Omental fat pad (tissue), 4 donors: ENCODE results near the gene EIF4EBP3. TPM values are rescaled to one million over a fixed set of nuclear protein-coding genes. Genes with fewer than 3 reads are reported as not detected.

ENCODE experiments used
- ATAC-seq: fragments of 150-250 bp; one replicate; pipeline ENCODE4 v1.9.1; 2016; ENCODE audit warnings: mild to moderate bottlenecking, moderate library complexity; ENCODE audit not compliant: low FRiP score
- DNase-seq: peaks from one replicate; pipeline ENCODE4 v3.0.0-alpha.2; 2019; ENCODE audit warnings: low spot score
- total RNA-seq, 4 donors: library from RNA; depleted of rRNA; stranded (reverse); fragments of >200 nt; gene quantifications; one replicate each; pipeline ENCODE4 v1.1.0, GENCODE V29; 2016
- TF ChIP-seq, protein P1 (sequence below), 3 donors: fragments of 450-650 bp; IDR thresholded peaks; one replicate each; pipeline ENCODE4 v1.5.1; 2016 to 2017; ENCODE audit warnings: antibody characterized with exemption in 3 of 3, mild to moderate bottlenecking in 3 of 3, moderate library complexity in 2 of 3

EIF4EBP3 gene
- total RNA-seq, result 10 to 100 TPM; 22.9 to 35.7 (median 31.5) TPM

DNA sequence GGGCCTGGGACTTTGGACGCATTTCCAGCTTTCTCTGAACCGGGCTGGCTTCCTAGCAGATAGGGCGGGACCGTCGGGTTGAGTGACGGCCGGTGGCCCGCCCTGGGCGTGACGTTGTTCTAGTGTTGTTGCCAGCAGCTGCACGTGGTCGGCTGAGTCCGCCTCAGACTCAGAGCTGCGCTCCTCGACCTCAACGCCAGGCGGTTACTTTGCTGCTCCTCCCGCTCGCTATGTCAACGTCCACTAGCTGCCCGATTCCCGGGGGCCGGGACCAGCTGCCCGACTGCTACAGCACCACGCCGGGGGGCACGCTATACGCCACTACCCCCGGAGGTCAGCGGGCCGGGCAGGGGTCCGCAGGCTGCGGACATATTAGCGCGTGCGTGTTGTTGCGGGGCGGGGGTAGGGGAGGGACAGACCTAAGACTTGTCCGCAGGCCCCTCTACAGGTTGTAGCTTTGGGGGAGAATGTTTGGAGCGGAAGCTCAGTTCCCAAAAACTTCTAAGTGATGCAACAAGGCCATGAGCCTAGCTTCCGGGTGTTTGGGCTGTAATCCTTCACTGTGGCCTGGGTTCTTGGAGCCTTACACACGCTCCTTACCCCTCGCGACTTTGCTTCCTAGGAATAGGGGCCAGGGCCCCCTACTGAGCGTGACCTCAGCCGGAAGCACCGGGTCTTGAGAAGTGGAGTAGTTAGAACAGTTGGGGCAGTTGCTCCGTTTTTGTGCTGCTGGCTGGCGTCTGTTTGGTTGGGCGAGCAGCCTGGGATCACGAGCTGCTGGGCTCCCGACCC, at the start of gene EIF4EBP3:
Gene EIF4EBP3, plus strand, starts transcription at position 155 of the 792 bp plus-strand sequence. Its CDS starts 76 bp downstream, at position 231.
- TF ChIP-seq, protein P1, sequence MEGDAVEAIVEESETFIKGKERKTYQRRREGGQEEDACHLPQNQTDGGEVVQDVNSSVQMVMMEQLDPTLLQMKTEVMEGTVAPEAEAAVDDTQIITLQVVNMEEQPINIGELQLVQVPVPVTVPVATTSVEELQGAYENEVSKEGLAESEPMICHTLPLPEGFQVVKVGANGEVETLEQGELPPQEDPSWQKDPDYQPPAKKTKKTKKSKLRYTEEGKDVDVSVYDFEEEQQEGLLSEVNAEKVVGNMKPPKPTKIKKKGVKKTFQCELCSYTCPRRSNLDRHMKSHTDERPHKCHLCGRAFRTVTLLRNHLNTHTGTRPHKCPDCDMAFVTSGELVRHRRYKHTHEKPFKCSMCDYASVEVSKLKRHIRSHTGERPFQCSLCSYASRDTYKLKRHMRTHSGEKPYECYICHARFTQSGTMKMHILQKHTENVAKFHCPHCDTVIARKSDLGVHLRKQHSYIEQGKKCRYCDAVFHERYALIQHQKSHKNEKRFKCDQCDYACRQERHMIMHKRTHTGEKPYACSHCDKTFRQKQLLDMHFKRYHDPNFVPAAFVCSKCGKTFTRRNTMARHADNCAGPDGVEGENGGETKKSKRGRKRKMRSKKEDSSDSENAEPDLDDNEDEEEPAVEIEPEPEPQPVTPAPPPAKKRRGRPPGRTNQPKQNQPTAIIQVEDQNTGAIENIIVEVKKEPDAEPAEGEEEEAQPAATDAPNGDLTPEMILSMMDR (IDR thresholded peaks at IDR 0.05), result peak in 1 of 3 donors; percentile 90
- peak; percentile 95 for ATAC-seq

DNA sequence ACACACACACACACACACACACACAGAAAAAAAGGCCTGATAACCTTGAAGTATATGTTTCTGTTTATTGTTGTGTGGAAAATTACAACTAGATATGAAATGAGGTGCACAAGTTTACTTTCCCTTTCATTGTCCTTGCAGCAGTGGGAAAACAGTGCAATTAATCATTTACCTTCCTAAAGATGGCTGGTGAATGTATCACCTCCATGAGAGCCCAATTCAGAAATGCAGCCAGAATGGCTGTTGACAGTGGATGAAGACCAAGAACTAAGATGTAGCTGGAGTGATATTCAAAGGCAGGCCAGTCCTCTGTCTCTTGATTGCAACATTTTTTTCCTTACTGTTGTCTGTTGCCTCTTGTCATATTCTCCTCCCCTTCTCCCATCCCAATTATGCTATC, 49.6 kb upstream of the EIF4EBP3 start:
- no peak for DNase-seq
- ATAC-seq, result no peak
- TF ChIP-seq, protein P1 (IDR thresholded peaks at IDR 0.05), result no peak

More for the DNA sequence above, at the start of gene EIF4EBP3:
- peak; percentile 87 for DNase-seq

DNA sequence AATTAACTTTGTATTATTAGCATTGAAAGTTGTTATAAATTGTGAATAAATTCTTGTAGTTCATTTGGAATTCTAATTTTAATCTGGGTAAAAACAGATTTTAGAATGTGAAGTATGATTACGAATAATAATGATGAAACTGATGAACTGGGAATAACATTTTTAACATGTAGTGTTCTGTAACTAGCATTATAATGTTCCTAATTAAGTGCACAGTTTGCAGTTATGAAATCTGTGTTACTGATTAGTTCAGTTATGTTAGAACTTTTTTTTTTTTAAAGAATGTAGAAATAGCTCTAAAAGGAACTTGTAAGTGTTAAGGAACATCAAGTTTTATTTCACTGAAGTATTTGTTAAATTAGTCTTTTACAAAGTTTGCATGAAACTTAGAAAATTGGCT, 48.9 kb upstream of the EIF4EBP3 start:
- TF ChIP-seq, protein P1 (IDR thresholded peaks at IDR 0.05), result no peak
- ATAC-seq (no peak), DNase-seq (no peak)

DNA sequence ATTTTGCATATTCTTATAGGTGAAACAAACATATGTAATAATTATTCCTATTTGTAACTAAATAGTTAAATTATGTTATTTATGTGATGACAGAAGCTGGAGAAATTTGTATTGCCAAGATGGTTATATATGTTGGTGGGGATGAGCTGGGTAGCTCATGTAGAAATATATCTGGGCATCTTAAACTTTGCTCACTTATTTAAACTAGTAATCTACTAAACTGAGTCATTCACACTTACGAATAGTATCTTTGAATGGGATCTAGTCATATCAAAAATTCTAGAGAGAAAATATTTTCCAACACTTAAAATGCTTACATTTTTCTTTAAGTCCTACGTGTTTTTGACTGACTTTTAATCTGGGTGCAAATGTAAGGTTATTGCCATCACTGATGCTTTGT, 44.6 kb upstream of the EIF4EBP3 start:
- TF ChIP-seq, protein P1 (IDR thresholded peaks at IDR 0.05), result no peak
- no peak for ATAC-seq
- DNase-seq, result no peak

DNA sequence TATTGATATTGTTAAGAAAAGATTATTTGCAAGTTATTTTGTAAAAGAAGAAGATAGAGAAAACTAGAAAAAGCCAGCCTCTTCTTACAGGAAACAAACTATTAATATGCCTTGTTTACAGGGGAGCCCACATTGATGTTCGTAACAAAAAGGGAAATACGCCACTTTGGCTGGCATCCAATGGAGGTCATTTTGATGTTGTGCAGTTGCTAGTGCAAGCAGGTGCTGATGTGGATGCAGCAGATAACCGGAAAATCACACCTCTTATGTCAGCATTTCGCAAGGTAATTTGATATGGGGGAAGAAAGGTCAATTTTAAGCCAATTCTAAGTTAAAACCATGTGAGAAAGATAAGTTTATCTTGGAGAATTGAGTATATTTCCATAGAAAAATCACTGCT, 37.6 kb upstream of the EIF4EBP3 start:
- ATAC-seq (no peak), DNase-seq (no peak)
- TF ChIP-seq, protein P1 (IDR thresholded peaks at IDR 0.05), result no peak

DNA sequence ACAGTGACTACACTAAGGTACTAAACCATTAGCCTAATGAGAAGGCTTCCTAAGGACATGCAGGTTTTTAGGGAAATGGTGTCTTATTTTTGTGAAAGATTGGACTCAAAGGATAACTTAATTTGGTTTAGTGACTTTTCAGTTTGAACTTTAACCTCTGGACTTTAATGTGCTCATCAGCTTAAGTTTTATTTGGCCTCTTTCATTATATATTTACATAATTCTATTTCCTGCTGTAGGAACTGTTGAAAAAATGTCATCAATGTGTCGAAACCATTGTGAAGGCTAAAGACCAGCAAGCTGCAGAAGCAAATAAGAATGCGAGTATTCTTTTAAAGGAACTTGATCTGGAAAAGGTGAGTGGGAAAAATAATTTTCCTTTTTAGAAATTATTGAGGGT, 34.3 kb upstream of the EIF4EBP3 start:
- no peak for DNase-seq
- ATAC-seq, result no peak
- TF ChIP-seq, protein P1 (IDR thresholded peaks at IDR 0.05), result no peak

DNA sequence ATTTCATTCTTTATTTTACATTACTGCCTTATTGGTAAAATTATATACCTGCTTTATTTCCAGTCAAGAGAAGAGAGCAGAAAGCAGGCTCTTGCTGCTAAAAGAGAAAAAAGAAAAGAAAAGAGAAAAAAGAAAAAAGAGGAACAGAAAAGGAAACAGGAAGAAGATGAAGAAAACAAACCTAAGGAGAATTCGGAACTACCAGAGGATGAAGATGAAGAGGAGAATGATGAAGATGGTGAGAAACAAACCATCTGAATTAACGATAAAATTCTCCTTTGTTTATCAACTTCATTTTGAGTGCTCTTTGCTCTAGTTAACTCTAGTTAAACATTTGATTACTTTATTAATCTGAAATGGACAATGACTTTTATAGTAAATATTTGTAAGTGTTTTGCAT, 23.5 kb upstream of the EIF4EBP3 start:
- ATAC-seq (no peak), DNase-seq (no peak)
- TF ChIP-seq, protein P1 (IDR thresholded peaks at IDR 0.05), result no peak
